ENCODE results near the gene WDR90.

- TF ChIP-seq CTCF (IDR thresholded peaks at IDR 0.05) (no peak), POLR2A (IDR thresholded peaks at IDR 0.05) (no peak)
Observed at GRCh38 chr16:638836-639235, 10.3 kb upstream of the WDR90 start.

Measured in body of pancreas (tissue), 4 donors.